Measurements from ENCODE around the gene ERMARD. TPM values are rescaled to one million over a fixed set of nuclear protein-coding genes. Genes with fewer than 3 reads are reported as not detected.

ERMARD gene
- total and polyA plus RNA-seq, 2 donors (not counting 3 experiments of a cell fraction or from before 2014, with no cell fraction given): 23.8 to 36.4 TPM

- H3K4me2 ChIP-seq (ENCODE audit: insufficient read depth, low read length): no peak overlapping the region
- FAIRE-seq: no peak
These were observed 73.6 kb downstream of the ERMARD start for GRCh38 chr6:169824848-169825557.

More at GRCh38 chr6:169824848-169825557, 73.6 kb downstream of the ERMARD start:
- POLR2A ChIA-PET: no interaction called here
- CTCF ChIA-PET: no interaction called here
- no peaks in the 10 kb centered on the region for H3K36me3 ChIP-seq (ENCODE audit: control insufficient read depth in 2 of 2, extremely low read depth in 1 of 2, insufficient read depth in 2 of 2, low read length in 2 of 2)
- H3K9ac ChIP-seq (replicated peaks; ENCODE audit: extremely low read depth, insufficient read depth, low read length): no peak overlapping the region
- dilution Hi-C loops (cut with MboI; ENCODE audit: extremely low pct_ligation_motif_present, low sequenced_read_pairs) (no loop called here), intact Hi-C loops (cut with micrococcal nuclease) (no loop called here)
- no peaks in the 10 kb centered on the region for H3K9me3 ChIP-seq (replicated peaks; ENCODE audit: control insufficient read depth, insufficient read depth, low read length)
- H3K79me2 ChIP-seq (ENCODE audit: control insufficient read depth, insufficient read depth, low read length): no peaks in the 10 kb centered on the region
- no peak overlapping the region for H3K27ac ChIP-seq (ENCODE audit: insufficient read depth, low read depth, low read length)
- H3K4me1 ChIP-seq (ENCODE audit: control insufficient read depth, extremely low read depth, insufficient read depth, low read length): no peaks in the 10 kb centered on the region
- H3K4me3 ChIP-seq (replicated peaks in 1 of 3; ENCODE audit: insufficient read depth in 1 of 3, low read depth in 1 of 3, low read length in 3 of 3): no peak overlapping the region
- TF ChIP-seq, protein P1, sequence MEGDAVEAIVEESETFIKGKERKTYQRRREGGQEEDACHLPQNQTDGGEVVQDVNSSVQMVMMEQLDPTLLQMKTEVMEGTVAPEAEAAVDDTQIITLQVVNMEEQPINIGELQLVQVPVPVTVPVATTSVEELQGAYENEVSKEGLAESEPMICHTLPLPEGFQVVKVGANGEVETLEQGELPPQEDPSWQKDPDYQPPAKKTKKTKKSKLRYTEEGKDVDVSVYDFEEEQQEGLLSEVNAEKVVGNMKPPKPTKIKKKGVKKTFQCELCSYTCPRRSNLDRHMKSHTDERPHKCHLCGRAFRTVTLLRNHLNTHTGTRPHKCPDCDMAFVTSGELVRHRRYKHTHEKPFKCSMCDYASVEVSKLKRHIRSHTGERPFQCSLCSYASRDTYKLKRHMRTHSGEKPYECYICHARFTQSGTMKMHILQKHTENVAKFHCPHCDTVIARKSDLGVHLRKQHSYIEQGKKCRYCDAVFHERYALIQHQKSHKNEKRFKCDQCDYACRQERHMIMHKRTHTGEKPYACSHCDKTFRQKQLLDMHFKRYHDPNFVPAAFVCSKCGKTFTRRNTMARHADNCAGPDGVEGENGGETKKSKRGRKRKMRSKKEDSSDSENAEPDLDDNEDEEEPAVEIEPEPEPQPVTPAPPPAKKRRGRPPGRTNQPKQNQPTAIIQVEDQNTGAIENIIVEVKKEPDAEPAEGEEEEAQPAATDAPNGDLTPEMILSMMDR (IDR thresholded peaks at IDR 0.05; ENCODE audit: extremely low read depth in 1 of 2, insufficient read depth in 1 of 2, low read depth in 1 of 2, low read length in 2 of 2): no peak
- TF ChIP-seq MAX (IDR thresholded peaks at IDR 0.05; ENCODE audit: insufficient read depth, insufficient read length) (no peak), MYC (IDR thresholded peaks at IDR 0.05; ENCODE audit: low read depth, low read length) (no peak), JUN (IDR thresholded peaks at IDR 0.05; ENCODE audit: borderline replicate concordance, insufficient read depth, insufficient read length, low read depth) (no peak), POLR2AphosphoS5 (IDR thresholded peaks at IDR 0.05; ENCODE audit: insufficient read depth, low read depth, low read length) (no peak), EZH2 (IDR thresholded peaks at IDR 0.05; ENCODE audit: borderline replicate concordance, low read depth, low read length, severe bottlenecking) (no peak), GATA2 (IDR thresholded peaks at IDR 0.05; ENCODE audit: insufficient read depth, insufficient read length, low read depth, low read length) (no peak), POLR2A (IDR thresholded peaks at IDR 0.05; ENCODE audit: low read depth, low read length) (no peak), FOS (IDR thresholded peaks at IDR 0.05; ENCODE audit: borderline replicate concordance, insufficient read depth, low read length) (no peak)
- no peaks in the 10 kb centered on the region for H4K20me1 ChIP-seq (replicated peaks; ENCODE audit: control insufficient read depth, extremely low read depth, insufficient read depth, low read length)
- BruUV-seq (replicated peaks): no TSS peak
- no peak overlapping the region for H2AFZ ChIP-seq (ENCODE audit: low read depth, low read length)
- no peak for DNase-seq (ENCODE audit: low read depth, low spot score)
- H3K9me1 ChIP-seq (replicated peaks; ENCODE audit: control insufficient read depth, extremely low read depth, insufficient read depth, low read length): no peaks in the 10 kb centered on the region
- H3K27me3 ChIP-seq (ENCODE audit: control insufficient read depth in 2 of 2, insufficient read depth in 2 of 2, low read length in 2 of 2): peaks cover 0 to 2% of the 10 kb centered on the region in 2 experiments

All from endothelial cell of umbilical vein (primary cell).